Osteocyte (in vitro differentiated cells): ENCODE measurements around the gene MAPKBP1. TPM values are rescaled to one million over a fixed set of nuclear protein-coding genes. Genes with fewer than 3 reads are reported as not detected.
A peak's percentile ranks its signal among the peaks of the same experiment; 100 is the strongest.

Source experiments
- DNase-seq: peaks from one replicate; pipeline ENCODE4 v3.0.0; 2021; ENCODE audit warnings: mixed read lengths; ENCODE audit not compliant: unreplicated experiment; ENCODE audit errors: extremely low spot score
- H3K27ac Mint-ChIP-seq: one replicate; pipeline ENCODE4 v1.8.0; 2021; ENCODE audit warnings: mild to moderate bottlenecking, mixed read lengths; ENCODE audit not compliant: unreplicated experiment
- H3K27me3 Mint-ChIP-seq: one replicate; pipeline ENCODE4 v1.8.0; 2021; ENCODE audit warnings: mixed read lengths; ENCODE audit not compliant: unreplicated experiment
- H3K36me3 Mint-ChIP-seq: one replicate; pipeline ENCODE4 v1.8.0; 2021; ENCODE audit warnings: mixed read lengths; ENCODE audit not compliant: unreplicated experiment
- H3K4me1 Mint-ChIP-seq: one replicate; pipeline ENCODE4 v1.8.0; 2021; ENCODE audit warnings: mixed read lengths; ENCODE audit not compliant: unreplicated experiment
- H3K4me3 Mint-ChIP-seq: one replicate; pipeline ENCODE4 v1.8.0; 2021; ENCODE audit warnings: mild to moderate bottlenecking, moderate library complexity, mixed read lengths; ENCODE audit not compliant: unreplicated experiment
- H3K9me3 Mint-ChIP-seq: one replicate; pipeline ENCODE4 v1.8.0; 2021; ENCODE audit warnings: mixed read lengths; ENCODE audit not compliant: unreplicated experiment
- total RNA-seq: library from RNA; stranded (reverse); gene quantifications from 2 replicates; pipeline ENCODE4 v1.2.1, GENCODE V29; 2021
- TF ChIP-seq, protein P1 (sequence below): fragments of 200-600 bp; sonication (generic); IDR thresholded peaks from 2 replicates; pipeline ENCODE4 v1.5.0; 2021; ENCODE audit warnings: antibody characterized with exemption, mild to moderate bottlenecking, moderate library complexity

MAPKBP1 gene
- total RNA-seq, 1 donor from 2014 or later = 34.2 TPM

DNA sequence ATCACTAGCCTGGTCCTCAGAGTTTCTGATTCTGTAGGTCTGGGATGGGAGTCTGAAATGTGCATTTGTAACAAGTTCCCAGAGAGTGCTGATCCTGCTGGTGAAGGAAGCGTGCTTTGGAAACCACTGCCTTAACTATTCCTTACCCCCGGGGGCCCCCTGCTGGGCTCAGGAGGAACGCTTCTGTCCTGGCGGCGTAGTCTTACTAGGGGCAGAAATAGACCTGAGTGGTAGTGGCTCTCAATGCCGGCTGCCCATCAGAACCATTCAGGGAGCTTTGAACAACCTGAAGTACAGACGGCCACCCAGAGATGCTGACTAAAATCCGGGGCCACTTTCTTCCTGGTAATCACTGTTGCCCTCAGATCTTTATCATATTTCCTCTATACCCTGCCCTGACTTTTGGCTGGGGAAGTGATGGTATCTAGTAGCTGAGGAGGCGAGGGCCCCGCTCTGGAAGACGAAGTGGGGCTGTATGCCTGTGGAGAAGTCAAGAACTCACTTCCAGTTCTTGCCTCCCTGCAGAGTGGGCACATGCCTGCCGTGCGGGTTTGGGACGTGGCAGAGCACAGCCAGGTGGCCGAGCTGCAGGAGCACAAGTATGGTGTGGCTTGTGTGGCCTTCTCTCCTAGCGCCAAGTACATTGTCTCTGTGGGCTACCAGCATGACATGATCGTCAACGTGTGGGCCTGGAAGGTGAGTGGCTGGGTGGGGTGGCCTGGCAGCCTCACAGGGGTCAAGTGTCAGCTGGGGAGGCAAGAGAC lies 37.3 kb downstream of the MAPKBP1 start:
- Mint-ChIP-seq H3K9me3 (no peaks in the 10 kb centered on the region), H3K36me3 (peaks cover 15% of the 10 kb centered on the region), H3K4me1 (peaks cover 5% of the 10 kb centered on the region), H3K27ac (no peak overlapping the region), H3K4me3 (no peak overlapping the region), H3K27me3 (no peaks in the 10 kb centered on the region)
- TF ChIP-seq, protein P1, sequence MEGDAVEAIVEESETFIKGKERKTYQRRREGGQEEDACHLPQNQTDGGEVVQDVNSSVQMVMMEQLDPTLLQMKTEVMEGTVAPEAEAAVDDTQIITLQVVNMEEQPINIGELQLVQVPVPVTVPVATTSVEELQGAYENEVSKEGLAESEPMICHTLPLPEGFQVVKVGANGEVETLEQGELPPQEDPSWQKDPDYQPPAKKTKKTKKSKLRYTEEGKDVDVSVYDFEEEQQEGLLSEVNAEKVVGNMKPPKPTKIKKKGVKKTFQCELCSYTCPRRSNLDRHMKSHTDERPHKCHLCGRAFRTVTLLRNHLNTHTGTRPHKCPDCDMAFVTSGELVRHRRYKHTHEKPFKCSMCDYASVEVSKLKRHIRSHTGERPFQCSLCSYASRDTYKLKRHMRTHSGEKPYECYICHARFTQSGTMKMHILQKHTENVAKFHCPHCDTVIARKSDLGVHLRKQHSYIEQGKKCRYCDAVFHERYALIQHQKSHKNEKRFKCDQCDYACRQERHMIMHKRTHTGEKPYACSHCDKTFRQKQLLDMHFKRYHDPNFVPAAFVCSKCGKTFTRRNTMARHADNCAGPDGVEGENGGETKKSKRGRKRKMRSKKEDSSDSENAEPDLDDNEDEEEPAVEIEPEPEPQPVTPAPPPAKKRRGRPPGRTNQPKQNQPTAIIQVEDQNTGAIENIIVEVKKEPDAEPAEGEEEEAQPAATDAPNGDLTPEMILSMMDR = peak; percentile 88
- peak; percentile 92 for DNase-seq

DNA sequence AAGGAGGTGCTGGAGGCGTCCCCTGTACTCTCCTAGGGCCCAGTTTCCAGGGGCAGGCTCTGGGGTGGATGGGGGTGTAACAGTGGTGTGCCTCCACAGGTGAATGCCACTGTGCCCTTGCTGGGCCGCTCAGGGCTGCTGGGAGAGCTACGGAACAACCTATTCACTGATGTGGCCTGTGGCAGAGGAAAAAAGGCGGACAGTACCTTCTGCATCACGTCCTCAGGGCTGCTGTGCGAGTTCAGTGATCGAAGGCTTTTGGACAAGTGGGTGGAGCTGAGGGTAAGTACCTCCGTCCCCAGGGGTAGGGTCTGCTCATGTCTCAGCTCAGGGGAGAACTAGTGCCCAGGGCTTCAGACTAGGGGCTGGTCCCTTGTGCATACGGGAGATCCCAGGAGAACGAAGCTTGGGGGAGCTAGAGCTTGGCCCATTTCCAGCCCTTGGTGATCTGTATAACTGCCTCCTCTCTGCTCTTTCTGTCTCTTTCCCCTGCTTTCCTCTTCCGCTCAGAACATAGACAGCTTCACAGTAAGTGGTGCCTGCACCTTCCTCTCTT lies 38.6 kb downstream of the MAPKBP1 start:
- Mint-ChIP-seq H3K9me3 (no peaks in the 10 kb centered on the region), H3K4me3 (no peak overlapping the region), H3K36me3 (peaks cover 26% of the 10 kb centered on the region), H3K27me3 (no peaks in the 10 kb centered on the region), H3K4me1 (peaks cover 1% of the 10 kb centered on the region), H3K27ac (no peak overlapping the region)
- DNase-seq = no peak
- TF ChIP-seq, protein P1 = no peak

DNA sequence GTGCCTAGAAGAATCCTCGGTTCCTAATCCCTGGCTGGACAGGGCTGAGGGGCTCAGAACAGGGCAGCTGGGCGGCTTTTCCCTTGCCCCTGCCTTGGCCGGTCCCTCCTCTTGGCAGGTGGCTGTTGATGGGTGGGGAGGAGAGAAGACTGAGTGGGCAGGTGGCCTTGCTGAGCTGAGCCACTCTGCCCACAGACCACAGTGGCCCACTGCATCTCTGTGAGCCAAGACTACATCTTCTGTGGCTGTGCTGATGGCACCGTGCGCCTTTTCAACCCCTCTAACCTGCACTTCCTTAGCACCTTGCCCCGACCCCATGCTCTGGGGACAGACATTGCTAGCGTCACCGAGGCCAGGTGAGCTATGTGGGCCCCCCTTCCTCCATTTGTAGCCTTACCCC lies 39.1 kb downstream of the MAPKBP1 start:
- TF ChIP-seq, protein P1 = no peak
- Mint-ChIP-seq H3K9me3 (no peaks in the 10 kb centered on the region), H3K4me1 (peaks cover 1% of the 10 kb centered on the region), H3K36me3 (peaks cover 31% of the 10 kb centered on the region), H3K27me3 (no peaks in the 10 kb centered on the region), H3K27ac (no peak overlapping the region), H3K4me3 (no peak overlapping the region)
- DNase-seq = no peak

DNA sequence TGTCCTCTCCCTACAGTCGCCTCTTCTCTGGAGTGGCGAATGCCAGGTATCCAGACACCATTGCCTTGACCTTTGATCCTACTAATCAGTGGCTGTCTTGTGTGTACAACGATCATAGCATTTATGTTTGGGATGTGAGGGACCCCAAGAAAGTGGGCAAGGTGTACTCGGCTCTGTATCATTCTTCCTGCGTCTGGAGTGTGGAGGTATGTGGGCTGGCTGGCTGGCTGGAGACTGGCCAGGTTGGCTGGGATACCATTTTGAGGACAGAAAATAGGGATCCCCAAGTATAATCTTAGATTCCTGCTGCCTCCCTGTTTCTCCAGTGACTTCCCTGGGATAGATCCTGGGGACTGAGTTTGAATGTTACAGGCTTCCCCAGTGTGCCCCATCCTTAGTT lies 40.2 kb downstream of the MAPKBP1 start:
- no peaks in the 10 kb centered on the region for H3K4me1 Mint-ChIP-seq
- peaks cover 40% of the 10 kb centered on the region for H3K36me3 Mint-ChIP-seq
- TF ChIP-seq, protein P1 = no peak
- no peak overlapping the region for H3K27ac Mint-ChIP-seq
- no peak for DNase-seq
- no peak overlapping the region for H3K4me3 Mint-ChIP-seq
- no peaks in the 10 kb centered on the region for H3K27me3 Mint-ChIP-seq
- no peaks in the 10 kb centered on the region for H3K9me3 Mint-ChIP-seq

DNA sequence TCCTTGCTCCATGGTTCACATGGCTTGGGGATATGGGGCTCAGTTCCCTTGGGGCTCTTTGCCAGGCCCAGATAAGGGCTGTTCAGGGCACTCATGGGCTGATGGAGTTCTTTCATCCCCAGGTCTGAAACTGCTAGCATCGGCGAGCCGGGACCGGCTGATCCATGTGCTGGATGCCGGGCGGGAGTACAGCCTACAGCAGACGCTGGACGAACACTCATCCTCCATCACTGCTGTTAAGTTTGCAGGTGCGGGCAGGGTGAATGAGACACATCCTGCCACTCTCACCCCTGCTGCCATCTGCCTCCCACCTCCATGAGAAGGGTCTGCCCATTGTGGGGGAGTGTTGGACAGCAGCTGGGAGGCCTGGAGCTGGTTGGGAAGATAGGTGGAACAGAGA lies 42.5 kb downstream of the MAPKBP1 start:
- TF ChIP-seq, protein P1 = no peak
- Mint-ChIP-seq H3K27ac (no peak overlapping the region), H3K9me3 (no peaks in the 10 kb centered on the region), H3K4me1 (no peaks in the 10 kb centered on the region), H3K27me3 (no peaks in the 10 kb centered on the region), H3K4me3 (no peak overlapping the region), H3K36me3 (peaks cover 48% of the 10 kb centered on the region)
- DNase-seq = no peak
